SIG-M5 (cell line): ENCODE measurements around the gene MRPL58.
"Not testable (repeated sequence)": the region's sequence is repeated elsewhere in the genome, so short reads cannot be mapped to it uniquely, and the experiment has no call there.

Experiments
- DNase-seq: peaks from one replicate; lab custom pipeline; 2025; lab: John Stamatoyannopoulos, UW

Gene MRPL58

GRCh38 chr17:75019710-75020109 is 7.2 kb downstream of the MRPL58 start:
- DNase-seq, result no peak

GRCh38 chr17:75020331-75021110 is 8.1 kb downstream of the MRPL58 start:
- DNase-seq, result no peak

- DNase-seq, result no peak
Measured at GRCh38 chr17:75024686-75025397, 12.4 kb downstream of the MRPL58 start.

GRCh38 chr17:75025398-75025734 is 12.9 kb downstream of the MRPL58 start:
- not testable (repeated sequence) for DNase-seq

- DNase-seq, result not testable (repeated sequence)
Measured at GRCh38 chr17:75026650-75027049, 14.2 kb downstream of the MRPL58 start.

- DNase-seq, result no peak
Measured at GRCh38 chr17:75030161-75030560, 17.7 kb downstream of the MRPL58 start.

GRCh38 chr17:75031972-75032719 is 19.7 kb downstream of the MRPL58 start:
- DNase-seq, result no peak

- DNase-seq, result no peak
Measured at GRCh38 chr17:75032720-75033280, 20.3 kb downstream of the MRPL58 start.

GRCh38 chr17:75033346-75034235 is 21.1 kb downstream of the MRPL58 start:
- DNase-seq, result no peak

- DNase-seq, result no peak
Measured at GRCh38 chr17:75034236-75034908, 21.9 kb downstream of the MRPL58 start.

- no peak for DNase-seq
Measured at GRCh38 chr17:75036643-75037268, 24.3 kb downstream of the MRPL58 start.

- no peak for DNase-seq
Measured at GRCh38 chr17:75039238-75039637, 26.8 kb downstream of the MRPL58 start.

- no peak for DNase-seq
Measured at GRCh38 chr17:75041656-75042280, 29.3 kb downstream of the MRPL58 start.

- not testable (repeated sequence) for DNase-seq
Measured at GRCh38 chr17:75043789-75044188, 31.3 kb downstream of the MRPL58 start.

GRCh38 chr17:75044716-75045115 is 32.2 kb downstream of the MRPL58 start:
- no peak for DNase-seq

GRCh38 chr17:75045946-75046406 is 33.5 kb downstream of the MRPL58 start:
- not testable (repeated sequence) for DNase-seq

- DNase-seq, result peak; percentile 79
Measured at GRCh38 chr17:75046407-75047289, 34.2 kb downstream of the MRPL58 start, which contains the start of the genes ATP5PD and KCTD2. Gene ATP5PD, minus strand, starts transcription at chr17:75046969. Its CDS starts 4,319 bp downstream, at chr17:75042650. Gene KCTD2, plus strand, starts transcription at chr17:75047225. Its CDS starts 26 bp downstream, at chr17:75047251.

- no peak for DNase-seq
Measured at GRCh38 chr17:75047398-75048098, 35.1 kb downstream of the MRPL58 start.
